H1 (cell line): ENCODE results near the gene CDC42. TPM values are rescaled to one million over a fixed set of nuclear protein-coding genes. Genes with fewer than 3 reads are reported as not detected.

Experiments
- CTCF ChIA-PET: fragments of 300-600 bp; sonication (Branson Sonifier 250); formaldehyde crosslinking; loops from one replicate; lab custom pipeline; 2021; ENCODE audit not compliant: partially characterized antibody; lab: Charles Lee
- POLR2A ChIA-PET: fragments of 300-600 bp; sonication (Branson Sonifier 250); formaldehyde crosslinking; loops from one replicate; lab custom pipeline; 2021; ENCODE audit warnings: inconsistent platforms; ENCODE audit not compliant: partially characterized antibody; lab: Charles Lee
- DNase-seq, 2 experiments: peaks; one replicate each; pipeline versions ENCODE4 v3.0.0 to v3.0.0-alpha.2; 2010 to 2022; ENCODE audit warnings: low spot score in 2 of 2, low read depth in 1 of 2, mixed read lengths in 1 of 2
- FAIRE-seq: peaks from 2 replicates; lab custom pipeline; 2011; peaks lifted over from hg19 to GRCh38; lab: Jason Lieb, UNC
- H2AFZ ChIP-seq: 2 replicates; pipeline ENCODE4 v1.8.1; 2012; ENCODE audit warnings: low read length, inconsistent platforms
- H2AK5ac ChIP-seq: 2 replicates; pipeline ENCODE4 v1.6.1; 2013; ENCODE audit warnings: low read depth, low read length
- H2BK120ac ChIP-seq: replicated peaks from 2 replicates; pipeline ENCODE3; 2013; ENCODE audit warnings: low read depth, low read length, inconsistent platforms
- H2BK12ac ChIP-seq: 2 replicates; pipeline ENCODE4 v1.6.1; 2013; ENCODE audit warnings: low read depth, low read length
- H2BK15ac ChIP-seq: 2 replicates; pipeline ENCODE4 v1.6.1; 2013; ENCODE audit warnings: low read length
- H2BK20ac ChIP-seq: 2 replicates; pipeline ENCODE4 v1.6.1; 2013; ENCODE audit warnings: low read length
- H2BK5ac ChIP-seq: 2 replicates; pipeline ENCODE4 v1.6.1; 2013; ENCODE audit warnings: low read depth, low read length
- H3K14ac ChIP-seq: 2 replicates; pipeline ENCODE4 v1.6.1; 2013; ENCODE audit warnings: inconsistent platforms; ENCODE audit not compliant: insufficient read length
- H3K18ac ChIP-seq: 2 replicates; pipeline ENCODE4 v1.6.1; 2013; ENCODE audit warnings: low read length; ENCODE audit errors: extremely low read depth
- H3K23ac ChIP-seq: 2 replicates; pipeline ENCODE4 v1.6.1; 2013; ENCODE audit warnings: inconsistent platforms; ENCODE audit not compliant: insufficient read length
- H3K23me2 ChIP-seq: 2 replicates; pipeline ENCODE4 v1.6.1; 2013; ENCODE audit warnings: low read depth, low read length
- H3K27ac ChIP-seq: 2 replicates; pipeline ENCODE4 v1.6.1; 2011; ENCODE audit warnings: low read depth, low read length, inconsistent platforms
- H3K27me3 ChIP-seq, 4 experiments: replicated peaks in 1 of 4; 1 replicate in 1 of 4; 2 replicates in 3 of 4; pipeline versions ENCODE4 v1.6.1 to v1.8.1; 2011 to 2013; ENCODE audit warnings: low read length in 3 of 4, mild to moderate bottlenecking in 3 of 4, inconsistent platforms in 2 of 4, mixed read lengths in 2 of 4, moderate library complexity in 1 of 4; ENCODE audit not compliant: control insufficient read depth in 3 of 4, insufficient read depth in 3 of 4; ENCODE audit errors: extremely low read depth in 1 of 4
- H3K36me3 ChIP-seq, 4 experiments: 2 replicates each; pipeline versions ENCODE4 v1.6.1 to v1.8.1; 2011 to 2013; ENCODE audit warnings: mild to moderate bottlenecking in 4 of 4, low read length in 3 of 4, moderate library complexity in 2 of 4, control low read depth in 1 of 4, inconsistent platforms in 1 of 4; ENCODE audit not compliant: insufficient read depth in 4 of 4, control insufficient read depth in 2 of 4
- H3K4ac ChIP-seq: replicated peaks from 2 replicates; pipeline ENCODE3; 2013; ENCODE audit warnings: low read length, low read depth, mixed read lengths, inconsistent platforms; ENCODE audit not compliant: insufficient read length
- H3K4me1 ChIP-seq, 4 experiments: replicated peaks in 1 of 4; 1 replicate in 1 of 4; 2 replicates in 3 of 4; pipeline versions ENCODE4 v1.6.1 to v1.8.1; 2011 to 2013; ENCODE audit warnings: low read length in 3 of 4, inconsistent platforms in 2 of 4, mixed read lengths in 1 of 4; ENCODE audit not compliant: insufficient read depth in 4 of 4, control insufficient read depth in 3 of 4
- H3K4me2 ChIP-seq, 2 experiments: 2 replicates each; pipeline versions ENCODE4 v1.6.1 to v1.8.1; 2011 to 2013; ENCODE audit warnings: low read depth in 2 of 2, low read length in 2 of 2, control low read depth in 1 of 2, inconsistent platforms in 1 of 2, mild to moderate bottlenecking in 1 of 2; ENCODE audit not compliant: insufficient read depth in 1 of 2
- H3K4me3 ChIP-seq, 4 experiments: fragments of 200-600, 300-600 bp in 1 of 4; sonication (generic), shearing (Covaris generic), sonication (Bioruptor Twin) in 1 of 4; 2 replicates each; pipeline versions ENCODE4 v1.5.1 to v1.8.1; 2011 to 2016; ENCODE audit warnings: low read length in 4 of 4, low read depth in 3 of 4, control low read depth in 2 of 4, inconsistent platforms in 2 of 4, mild to moderate bottlenecking in 2 of 4, mixed read lengths in 1 of 4, moderate library complexity in 1 of 4; ENCODE audit not compliant: insufficient read depth in 2 of 4; ENCODE audit errors: extremely low read depth in 1 of 4
- H3K56ac ChIP-seq: replicated peaks from 2 replicates; pipeline ENCODE3; 2013; ENCODE audit warnings: low read depth, mild to moderate bottlenecking, mixed read lengths, low read length, inconsistent platforms; ENCODE audit not compliant: insufficient read length
- H3K79me1 ChIP-seq: 2 replicates; pipeline ENCODE4 v1.6.1; 2013; ENCODE audit warnings: low read depth, low read length, control low read depth
- H3K79me2 ChIP-seq, 2 experiments: 2 replicates each; pipeline versions ENCODE4 v1.6.1 to v1.8.1; 2012 to 2013; ENCODE audit warnings: low read length in 2 of 2, mild to moderate bottlenecking in 2 of 2, inconsistent platforms in 1 of 2; ENCODE audit not compliant: insufficient read depth in 2 of 2, control insufficient read depth in 1 of 2
- H3K9ac ChIP-seq, 4 experiments: replicated peaks in 1 of 4; 1 replicate in 1 of 4; 2 replicates in 3 of 4; pipeline versions ENCODE4 v1.6.1 to v1.8.1; 2011 to 2013; ENCODE audit warnings: low read depth in 3 of 4, low read length in 3 of 4, control low read depth in 2 of 4, mild to moderate bottlenecking in 2 of 4, moderate library complexity in 2 of 4, inconsistent platforms in 1 of 4; ENCODE audit errors: extremely low read depth in 1 of 4
- H3K9me3 ChIP-seq, 2 experiments: 2 replicates each; pipeline versions ENCODE4 v1.6.1 to v1.8.1; 2012 to 2013; ENCODE audit warnings: mild to moderate bottlenecking in 2 of 2, moderate library complexity in 2 of 2, control low read depth in 1 of 2, inconsistent platforms in 1 of 2, low read depth in 1 of 2, low read length in 1 of 2, mixed read lengths in 1 of 2; ENCODE audit not compliant: insufficient read depth in 2 of 2
- H4K20me1 ChIP-seq, 2 experiments: replicated peaks in 1 of 2; 2 replicates each; pipeline versions ENCODE3 to v1.8.1; 2011 to 2013; ENCODE audit warnings: inconsistent platforms in 2 of 2, low read length in 2 of 2, mild to moderate bottlenecking in 1 of 2; ENCODE audit not compliant: insufficient read depth in 2 of 2, control insufficient read depth in 1 of 2
- H4K5ac ChIP-seq: 2 replicates; pipeline ENCODE4 v1.6.1; 2013; ENCODE audit warnings: low read length, low read depth, mixed read lengths, inconsistent platforms; ENCODE audit not compliant: insufficient read length
- H4K8ac ChIP-seq: 2 replicates; pipeline ENCODE4 v1.8.0; 2013; ENCODE audit warnings: mild to moderate bottlenecking, moderate library complexity, low read length, inconsistent platforms; ENCODE audit not compliant: insufficient read depth; ENCODE audit errors: extremely low read depth
- H4K91ac ChIP-seq: replicated peaks from 2 replicates; pipeline ENCODE3; 2013; ENCODE audit warnings: low read length, mixed read lengths, inconsistent platforms; ENCODE audit not compliant: insufficient read length
- MAX ChIP-seq: IDR thresholded peaks from 2 replicates; pipeline ENCODE4 v1.6.1; 2012; ENCODE audit warnings: inconsistent platforms
- RNF2 ChIP-seq: fragments of 200-900, 300-1000 bp; sonication (generic); IDR thresholded peaks from 2 replicates; pipeline ENCODE4 v1.7.1; 2016; ENCODE audit warnings: borderline replicate concordance, low read depth, mild to moderate bottlenecking, antibody characterized with exemption, low read length; ENCODE audit not compliant: poor library complexity, severe bottlenecking; ENCODE audit errors: missing control alignments
- WGBS, 2 experiments: shearing (Covaris generic) in 1 of 2; methylation state at CpG; one replicate each; pipeline versions ENCODE4 v1.1.6 to v1.1.7; 2013 to 2015; ENCODE audit warnings: low lambda C conversion rate in 2 of 2, mixed read lengths in 2 of 2, inconsistent platforms in 1 of 2, low coverage in 1 of 2, missing lambda C conversion rate in 1 of 2; ENCODE audit not compliant: insufficient replicate concordance in 2 of 2, insufficient coverage in 1 of 2, insufficient read length in 1 of 2; ENCODE audit errors: extremely low coverage in 1 of 2, missing lambda C conversion rate in 1 of 2; 5-methylcytosine and 5-hydroxymethylcytosine counted together
- polyA plus RNA-seq, 7 experiments: library from polyadenylated mRNA; depleted of rRNA in 3 of 7; stranded (reverse) in 5 of 7; unstranded in 2 of 7; fragments of >200 nt in 5 of 7; fragments of 200-250 nt in 2 of 7; gene quantifications; 1 replicate in 5 of 7; 2 replicates in 1 of 7; 4 replicates in 1 of 7; pipeline versions ENCODE4 v1.2.1 to v1.2.3, GENCODE V29; 2011 to 2013; ENCODE audit warnings: missing spikeins in 2 of 7, mixed read lengths in 2 of 7
- total RNA-seq: library from RNA; stranded (reverse); fragmentation: NEBNext Ultra II Directional; extraction: Animal tissue kit (Norgen Biotek cat#: 25700); gene quantifications from 2 replicates; pipeline ENCODE4 v1.2.1, GENCODE V29; 2021

The CDC42 gene
- total and polyA plus RNA-seq, 2 of the 8 experiments (the other 6 are each of a cell fraction or from before 2014, with no cell fraction given): 110 to 179 TPM

GRCh38 chr1:22039594-22040285 is 12.8 kb upstream of the CDC42 start:
- Histone ChIP-seq H3K4ac (no peak overlapping the region), H2BK15ac (no peak overlapping the region), H3K36me3 (no peaks in the 10 kb centered on the region), H3K79me1 (no peaks in the 10 kb centered on the region), H3K23ac (no peak overlapping the region), H2BK20ac (no peak overlapping the region), H4K5ac (no peak overlapping the region), H2AK5ac (no peak overlapping the region), H3K18ac (0 out of 2 replicates have a peak overlapping the region, but pooled peaks have one; percentile 42), H2AFZ (0 out of 2 replicates have a peak overlapping the region, but pooled peaks have one; percentile 30), H4K8ac (no peak overlapping the region), H3K79me2 (no peaks in the 10 kb centered on the region), H3K9ac (no peak overlapping the region), H4K91ac (no peak overlapping the region), H3K14ac (no peak overlapping the region), H3K23me2 (no peaks in the 10 kb centered on the region), H4K20me1 (no peaks in the 10 kb centered on the region), H3K4me3 (no peak overlapping the region), H3K4me2 (no peak overlapping the region), H2BK12ac (peak overlapping the region; percentile 44; the same call in 1 of the 2 replicates), H3K27me3 (no peaks in the 10 kb centered on the region), H3K9me3 (no peaks in the 10 kb centered on the region), H2BK5ac (peak overlapping the region; percentile 4; the same call in 1 of the 2 replicates), H2BK120ac (no peak overlapping the region), H3K56ac (no peak overlapping the region), H3K4me1 (peaks cover 4 to 15% (median 8%) of the 10 kb centered on the region in 4 experiments; a peak in 6 of 7 replicates), H3K27ac (no peak overlapping the region)
- CTCF ChIA-PET: interaction anchor here (0.8 to 1.7 kb wide), 3 partner anchors 11 to 66 kb away, joined by 3 to 11 read pairs (median 7); no protein-coding TSS in a partner anchor
- DNase-seq (no peak), FAIRE-seq (no peak)
- POLR2A ChIA-PET: interaction anchor here (0.6 to 1.8 kb wide), 4 partner anchors 12 to 257 kb away, joined by 3 to 7 read pairs (median 3); partner anchors contain the start of genes CDC42 and USP48
- no peak for TF ChIP-seq MAX
- no peak for TF ChIP-seq RNF2
- WGBS, 2 experiments: 86% methylated on average over 6 of the region's 6 CpGs; no CpG with 5 or more reads in 1 of the 2 experiments
